Measurements from ENCODE around the gene KCNN3.

KCNN3 gene

DNA sequence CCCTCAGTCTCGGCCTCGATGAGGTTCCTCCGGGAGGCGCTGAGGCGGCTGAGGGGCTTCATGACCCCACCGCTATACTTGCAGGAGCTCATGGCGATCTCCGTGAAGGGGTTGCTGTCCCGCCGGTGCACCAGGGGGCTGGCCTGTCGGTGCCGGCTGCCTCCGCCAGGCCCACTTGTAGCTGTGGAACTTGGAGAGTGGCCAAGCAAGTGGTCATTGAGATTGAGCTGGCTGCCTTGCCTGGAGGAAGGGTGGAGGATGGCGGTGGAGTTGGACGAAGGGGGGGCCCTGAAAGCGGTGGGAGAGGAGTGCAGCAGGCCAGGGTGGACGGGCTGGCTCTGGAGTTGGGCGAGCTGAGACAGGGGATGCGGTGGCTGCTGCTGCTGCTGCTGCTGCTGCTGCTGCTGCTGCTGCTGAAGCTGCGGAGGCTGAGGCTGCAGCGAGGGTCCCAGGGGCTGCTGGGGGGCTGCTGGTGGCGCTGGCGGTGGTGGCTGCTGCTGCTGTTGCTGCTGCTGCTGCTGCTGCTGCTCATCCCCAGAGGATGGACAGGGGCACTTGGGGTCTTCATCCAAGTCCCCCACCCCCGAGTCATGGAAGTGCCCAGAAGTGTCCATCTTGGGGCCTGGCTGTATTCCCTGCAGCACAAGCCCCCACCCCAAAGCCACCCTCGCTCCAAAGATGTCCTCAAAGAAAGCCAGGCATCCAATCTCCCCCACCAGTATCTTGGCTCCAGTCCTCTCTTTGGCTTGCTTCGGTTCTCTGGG lies 548 bp downstream of the KCNN3 start:
- TF ChIP-seq SIN3A (IDR thresholded peaks at IDR 0.05; ENCODE audit: borderline replicate concordance, insufficient read depth, low read length), result 0 out of 2 replicates have a peak, but pooled peaks have one; percentile 59
- TF ChIP-seq POLR2AphosphoS5 (IDR thresholded peaks at IDR 0.05; ENCODE audit: low read depth, low read length), result no peak
- no peak for TF ChIP-seq FOXP2 (optimal IDR thresholded peaks at IDR 0.05; ENCODE audit: borderline replicate concordance, extremely low read depth, extremely low read length, insufficient read depth)

DNA sequence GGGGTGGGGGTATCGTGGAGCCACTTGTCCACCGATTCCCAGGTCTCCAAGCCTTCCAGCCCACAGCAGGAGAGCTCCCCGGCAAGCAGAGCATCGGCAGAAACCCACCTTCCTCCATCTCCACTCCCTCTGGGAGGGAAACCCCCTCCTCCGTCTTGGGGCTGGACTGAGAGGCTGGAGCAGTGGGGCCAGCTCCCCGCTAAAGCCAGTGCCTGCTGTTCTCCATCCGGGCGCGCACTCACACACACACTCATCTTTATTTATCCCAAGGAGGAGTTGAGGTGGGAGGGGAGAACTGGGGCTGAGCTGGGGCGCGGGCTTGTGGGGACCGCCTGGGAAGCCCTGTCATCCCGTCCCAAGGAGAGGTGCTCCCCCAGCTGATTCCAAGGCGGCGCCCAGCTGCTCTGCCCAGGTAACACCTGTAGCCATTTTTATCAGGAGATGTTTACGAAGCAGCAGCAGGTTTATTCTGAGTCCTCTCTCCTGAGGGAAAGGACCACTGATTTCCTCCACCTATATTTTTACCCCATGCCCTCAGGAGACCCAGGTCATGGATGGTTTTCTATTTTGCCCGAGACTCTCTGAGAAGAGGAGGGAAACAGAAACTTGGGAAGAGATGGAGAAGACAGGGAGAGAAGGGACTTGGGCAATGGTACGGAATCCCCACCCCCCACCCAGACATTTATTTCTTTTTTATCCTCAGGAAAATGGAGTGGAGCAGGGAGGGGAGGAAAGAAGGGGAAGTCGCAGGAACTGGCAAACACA lies 2.1 kb downstream of the KCNN3 start:
- TF ChIP-seq SIN3A (IDR thresholded peaks at IDR 0.05; ENCODE audit: borderline replicate concordance, insufficient read depth, low read length) (no peak), TAF1 (IDR thresholded peaks at IDR 0.05; ENCODE audit: borderline replicate concordance, insufficient read depth, low read length) (no peak), POLR2AphosphoS5 (IDR thresholded peaks at IDR 0.05; ENCODE audit: low read depth, low read length) (no peak), FOXP2 (optimal IDR thresholded peaks at IDR 0.05; ENCODE audit: borderline replicate concordance, extremely low read depth, extremely low read length, insufficient read depth) (no peak)
- TF ChIP-seq, protein P1, sequence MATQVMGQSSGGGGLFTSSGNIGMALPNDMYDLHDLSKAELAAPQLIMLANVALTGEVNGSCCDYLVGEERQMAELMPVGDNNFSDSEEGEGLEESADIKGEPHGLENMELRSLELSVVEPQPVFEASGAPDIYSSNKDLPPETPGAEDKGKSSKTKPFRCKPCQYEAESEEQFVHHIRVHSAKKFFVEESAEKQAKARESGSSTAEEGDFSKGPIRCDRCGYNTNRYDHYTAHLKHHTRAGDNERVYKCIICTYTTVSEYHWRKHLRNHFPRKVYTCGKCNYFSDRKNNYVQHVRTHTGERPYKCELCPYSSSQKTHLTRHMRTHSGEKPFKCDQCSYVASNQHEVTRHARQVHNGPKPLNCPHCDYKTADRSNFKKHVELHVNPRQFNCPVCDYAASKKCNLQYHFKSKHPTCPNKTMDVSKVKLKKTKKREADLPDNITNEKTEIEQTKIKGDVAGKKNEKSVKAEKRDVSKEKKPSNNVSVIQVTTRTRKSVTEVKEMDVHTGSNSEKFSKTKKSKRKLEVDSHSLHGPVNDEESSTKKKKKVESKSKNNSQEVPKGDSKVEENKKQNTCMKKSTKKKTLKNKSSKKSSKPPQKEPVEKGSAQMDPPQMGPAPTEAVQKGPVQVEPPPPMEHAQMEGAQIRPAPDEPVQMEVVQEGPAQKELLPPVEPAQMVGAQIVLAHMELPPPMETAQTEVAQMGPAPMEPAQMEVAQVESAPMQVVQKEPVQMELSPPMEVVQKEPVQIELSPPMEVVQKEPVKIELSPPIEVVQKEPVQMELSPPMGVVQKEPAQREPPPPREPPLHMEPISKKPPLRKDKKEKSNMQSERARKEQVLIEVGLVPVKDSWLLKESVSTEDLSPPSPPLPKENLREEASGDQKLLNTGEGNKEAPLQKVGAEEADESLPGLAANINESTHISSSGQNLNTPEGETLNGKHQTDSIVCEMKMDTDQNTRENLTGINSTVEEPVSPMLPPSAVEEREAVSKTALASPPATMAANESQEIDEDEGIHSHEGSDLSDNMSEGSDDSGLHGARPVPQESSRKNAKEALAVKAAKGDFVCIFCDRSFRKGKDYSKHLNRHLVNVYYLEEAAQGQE (IDR thresholded peaks at IDR 0.05; ENCODE audit: insufficient read depth in 1 of 2, low read depth in 2 of 2, low read length in 2 of 2), result no peak

DNA sequence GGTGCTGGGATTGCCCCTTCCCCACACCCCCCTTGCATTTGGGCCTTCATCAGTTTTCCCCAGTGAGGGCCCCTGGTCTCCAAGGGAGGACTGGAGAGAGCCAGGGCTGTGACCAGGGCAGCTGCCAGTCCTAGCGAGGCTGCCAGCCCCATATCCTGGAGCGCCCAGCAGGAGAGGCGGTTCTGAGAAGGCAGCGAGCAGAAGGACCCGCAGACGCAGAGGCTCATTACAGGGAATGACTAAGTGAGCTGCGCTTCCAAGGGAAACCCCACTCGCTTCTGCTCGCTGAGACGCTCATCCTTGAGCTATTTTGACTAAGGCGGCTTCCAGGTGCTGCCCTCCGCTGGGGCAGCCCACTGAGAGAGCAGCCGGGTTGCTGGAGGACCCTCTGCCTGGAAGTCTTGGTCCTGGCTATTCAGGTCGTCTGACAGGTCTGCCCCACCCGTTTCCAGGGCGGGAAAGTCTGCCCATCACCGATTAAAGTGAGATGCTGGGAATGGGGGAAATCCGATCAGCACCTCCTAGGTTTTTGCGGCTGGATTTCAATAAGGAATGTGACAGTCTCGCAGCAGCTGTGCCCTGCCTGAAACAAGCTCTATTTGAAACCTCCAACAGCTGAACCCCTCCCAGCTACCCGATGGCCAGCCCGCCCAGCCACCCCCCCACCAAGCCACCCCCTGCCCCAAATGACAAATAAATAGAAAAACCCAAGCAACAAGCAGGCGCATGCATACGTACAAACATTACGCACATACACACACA lies 2.8 kb downstream of the KCNN3 start:
- TF ChIP-seq, protein P1 (IDR thresholded peaks at IDR 0.05; ENCODE audit: insufficient read depth in 1 of 2, low read depth in 2 of 2, low read length in 2 of 2), result no peak
- TF ChIP-seq SIN3A (IDR thresholded peaks at IDR 0.05; ENCODE audit: borderline replicate concordance, insufficient read depth, low read length), result no peak
- TF ChIP-seq FOXP2 (optimal IDR thresholded peaks at IDR 0.05; ENCODE audit: borderline replicate concordance, extremely low read depth, extremely low read length, insufficient read depth), result no peak
- no peak for TF ChIP-seq TAF1 (IDR thresholded peaks at IDR 0.05; ENCODE audit: borderline replicate concordance, insufficient read depth, low read length)
- TF ChIP-seq POLR2AphosphoS5 (IDR thresholded peaks at IDR 0.05; ENCODE audit: low read depth, low read length), result no peak

DNA sequence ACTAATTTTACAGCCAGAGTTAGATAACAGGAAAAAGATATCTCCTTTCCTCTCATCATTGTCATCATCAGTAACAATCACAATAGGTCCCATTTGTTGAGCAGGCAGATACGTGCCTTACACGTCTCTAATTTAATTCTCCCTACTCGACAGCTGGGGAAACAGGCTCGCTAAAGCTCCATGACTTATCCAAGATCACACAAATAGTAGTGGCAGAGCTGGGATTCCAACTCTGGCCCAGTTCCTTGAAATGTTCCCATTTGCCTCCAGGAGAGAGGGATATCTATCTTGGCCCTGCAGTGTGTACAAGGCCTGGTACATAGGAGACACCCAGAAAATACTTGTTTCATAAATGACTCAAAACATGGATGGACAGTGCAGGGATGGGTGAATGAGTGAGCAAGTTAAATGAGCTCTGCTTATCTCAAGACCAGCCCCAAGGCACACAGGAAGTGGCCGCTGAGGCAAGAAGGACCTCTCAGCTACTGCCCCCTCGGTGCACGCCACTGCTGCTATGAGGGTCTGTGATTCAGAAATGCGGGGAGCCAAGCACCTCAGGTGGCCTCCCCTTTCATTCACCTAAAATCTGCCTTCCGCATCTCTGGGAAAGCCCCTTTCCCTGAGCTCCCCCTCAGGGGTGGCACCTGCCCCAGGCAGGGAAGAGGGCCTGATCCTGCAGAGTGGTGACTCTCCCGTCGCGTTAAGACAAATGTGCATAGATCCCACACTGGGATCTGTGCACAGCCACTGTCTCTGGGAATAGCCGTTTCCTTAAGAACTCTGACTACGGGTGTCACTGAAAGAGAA lies 3.6 kb downstream of the KCNN3 start:
- no peak for TF ChIP-seq TAF1 (IDR thresholded peaks at IDR 0.05; ENCODE audit: borderline replicate concordance, insufficient read depth, low read length)

DNA sequence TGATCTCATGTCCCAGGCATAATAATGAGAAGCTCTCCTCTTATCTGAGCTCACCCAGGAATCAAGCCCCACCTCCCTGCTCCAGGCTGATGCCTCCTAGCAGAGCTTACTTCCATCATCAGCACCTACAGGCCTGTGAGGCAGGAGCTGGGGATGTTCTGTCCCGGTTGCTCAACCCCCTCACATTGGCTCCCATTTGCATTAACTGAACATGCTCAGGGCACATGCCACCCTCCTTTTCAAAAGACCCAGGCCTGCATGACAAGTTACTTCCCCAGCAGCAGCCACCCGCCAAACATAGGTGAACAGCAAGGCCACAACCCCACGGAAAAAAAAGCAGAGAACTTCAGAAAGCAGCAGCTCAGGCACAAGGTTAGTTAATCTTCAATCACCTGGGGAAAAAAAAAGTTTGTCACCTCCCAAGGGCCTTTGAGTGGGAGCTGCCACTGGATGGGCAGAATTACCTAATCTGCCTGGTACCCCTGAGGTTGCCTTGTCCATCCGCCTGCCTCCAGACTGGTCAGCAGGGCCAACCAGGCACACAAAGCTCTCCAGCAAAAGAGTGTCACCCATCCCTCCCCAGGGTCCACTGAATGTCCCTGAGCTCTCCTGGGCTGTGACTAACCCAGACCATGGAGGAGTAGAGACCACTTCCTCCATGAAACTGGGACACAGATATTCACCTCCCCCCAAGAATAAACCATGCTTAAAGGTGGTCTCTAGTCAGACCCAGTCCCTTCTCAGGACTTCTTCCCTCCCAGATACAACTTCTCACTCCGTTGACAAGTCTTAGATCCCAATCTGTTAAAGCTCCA lies 4.4 kb downstream of the KCNN3 start:
- TF ChIP-seq, protein P1 (IDR thresholded peaks at IDR 0.05; ENCODE audit: insufficient read depth in 1 of 2, low read depth in 2 of 2, low read length in 2 of 2), result no peak
- TF ChIP-seq POLR2AphosphoS5 (IDR thresholded peaks at IDR 0.05; ENCODE audit: low read depth, low read length), result no peak
- TF ChIP-seq FOXP2 (optimal IDR thresholded peaks at IDR 0.05; ENCODE audit: borderline replicate concordance, extremely low read depth, extremely low read length, insufficient read depth), result no peak
- TF ChIP-seq SIN3A (IDR thresholded peaks at IDR 0.05; ENCODE audit: borderline replicate concordance, insufficient read depth, low read length), result no peak
- TF ChIP-seq TAF1 (IDR thresholded peaks at IDR 0.05; ENCODE audit: borderline replicate concordance, insufficient read depth, low read length), result no peak

All from PFSK-1 (cell line).